A549 (cell line): ENCODE measurements around the gene POLDIP2. TPM values are rescaled to one million over a fixed set of nuclear protein-coding genes. Genes with fewer than 3 reads are reported as not detected.

Experiments
- ATAC-seq, 2 experiments: fragments of 200-7000 bp in 1 of 2; fragments of >200 bp in 1 of 2; cut with Nextera tagmentation in 1 of 2; cut with Tn5 transposase in 1 of 2; 3 replicates each; pipeline versions ENCODE4 v1.8.0 to v1.9.1; 2018 to 2020; ENCODE audit warnings: mild to moderate bottlenecking in 1 of 2, moderate library complexity in 1 of 2
- CTCF ChIA-PET: fragments of 300-600 bp; sonication (Branson Sonifier 250); formaldehyde crosslinking; extraction: SDS; loops from one replicate; lab custom pipeline; 2021; ENCODE audit warnings: antibody characterized with exemption, inconsistent platforms; lab: Yijun Ruan, JAX
- POLR2A ChIA-PET: fragments of 350-600 bp; formaldehyde crosslinking; extraction: SDS; loops from one replicate; lab custom pipeline; 2021; ENCODE audit warnings: antibody characterized with exemption, inconsistent platforms; lab: Yijun Ruan, JAX
- DNase-seq, 2 experiments: peaks; one replicate each; pipeline versions ENCODE4 v3.0.0 to v3.0.0-alpha.2; 2011 to 2016; ENCODE audit warnings: low read depth in 1 of 2, low spot score in 1 of 2
- FAIRE-seq: peaks from 2 replicates; lab custom pipeline; 2011; peaks lifted over from hg19 to GRCh38; lab: Jason Lieb, UNC
- H3K27ac ChIP-seq, 2 experiments: fragments of >200 bp; sonication (Bioruptor Twin); formaldehyde crosslinking; 3 replicates each; pipeline ENCODE4 v1.5.1; 2016 to 2017
- H3K4me1 ChIP-seq: fragments of >200 bp; sonication (Bioruptor Twin); formaldehyde crosslinking; 3 replicates; pipeline ENCODE4 v1.6.1; 2016
- H3K4me2 ChIP-seq: fragments of >200 bp; sonication (Bioruptor Twin); formaldehyde crosslinking; 3 replicates; pipeline ENCODE4 v1.6.1; 2016
- H3K4me3 ChIP-seq: fragments of >200 bp; sonication (Bioruptor Twin); formaldehyde crosslinking; 3 replicates; pipeline ENCODE4 v1.5.1; 2016
- H3K9me3 ChIP-seq: fragments of >200 bp; sonication (Bioruptor Twin); formaldehyde crosslinking; 3 replicates; pipeline ENCODE4 v1.6.1; 2016
- CHD2 ChIP-seq: fragments of 150-350 bp; IDR thresholded peaks from 2 replicates; pipeline ENCODE4 v1.6.1; 2014; ENCODE audit warnings: low read length; ENCODE audit not compliant: partially characterized antibody
- CTCF ChIP-seq: fragments of >200 bp; sonication (Bioruptor Twin); formaldehyde crosslinking; IDR thresholded peaks from 3 replicates; pipeline ENCODE4 v1.5.1; 2016
- FOSB ChIP-seq: fragments of 250-450 bp; sonication (Bioruptor Pico); IDR thresholded peaks from 2 replicates; pipeline ENCODE4 v1.5.0; 2020; ENCODE audit warnings: mild to moderate bottlenecking, moderate library complexity
- GATA3 ChIP-seq: IDR thresholded peaks from 2 replicates; pipeline ENCODE4 v1.6.1; 2012; ENCODE audit warnings: borderline replicate concordance
- HEYL ChIP-seq: fragments of 250-450 bp; sonication (Bioruptor Pico); IDR thresholded peaks from 2 replicates; pipeline ENCODE4 v1.8.0; 2021; ENCODE audit warnings: mild to moderate bottlenecking, moderate library complexity
- JUN ChIP-seq, 2 experiments: fragments of >200 bp; sonication (Bioruptor Twin); formaldehyde crosslinking; IDR thresholded peaks; 2 replicates in 1 of 2; 3 replicates in 1 of 2; pipeline ENCODE4 v1.6.1; 2016 to 2017
- MAZ ChIP-seq: fragments of 150-350 bp; IDR thresholded peaks from 2 replicates; pipeline ENCODE4 v1.6.1; 2014; ENCODE audit warnings: antibody characterized with exemption, low read depth, low read length, borderline replicate concordance
- PHF8 ChIP-seq: fragments of 200-600 bp; sonication (generic); IDR thresholded peaks from 2 replicates; pipeline ENCODE4 v1.6.1; 2016; ENCODE audit warnings: low read depth, mild to moderate bottlenecking, antibody characterized with exemption, moderate library complexity, borderline replicate concordance
- POLR2A ChIP-seq: IDR thresholded peaks from 2 replicates; pipeline ENCODE4 v1.6.1; 2012; ENCODE audit warnings: mild to moderate bottlenecking, low read length
- RARB ChIP-seq: fragments of 250-450 bp; sonication (Bioruptor Pico); IDR thresholded peaks from 2 replicates; pipeline ENCODE4 v1.8.0; 2021; ENCODE audit warnings: mild to moderate bottlenecking, moderate library complexity
- SREBF2 ChIP-seq: fragments of 450-650 bp; IDR thresholded peaks from 2 replicates; pipeline ENCODE4 v1.6.1; 2014; ENCODE audit warnings: mild to moderate bottlenecking, moderate library complexity
- USF2 ChIP-seq: fragments of 450-650 bp; IDR thresholded peaks from 2 replicates; pipeline ENCODE4 v1.6.1; 2014; ENCODE audit warnings: antibody characterized with exemption
- ZC3H11A ChIP-seq: fragments of 450-650 bp; IDR thresholded peaks from 2 replicates; pipeline ENCODE4 v1.6.1; 2014; ENCODE audit warnings: antibody characterized with exemption, mild to moderate bottlenecking
- WGBS: methylation state at CpG from one replicate; pipeline ENCODE4 v1.1.6; 2017; ENCODE audit errors: missing lambda C conversion rate; 5-methylcytosine and 5-hydroxymethylcytosine counted together
- polyA plus RNA-seq, 4 experiments: library from polyadenylated mRNA; depleted of rRNA in 3 of 4; stranded (reverse); fragments of >200 nt; fragmentation: RNase III in 1 of 4; extraction: RNeasy Plus Mini Kit Qiagen cat#74134 plus additional on column Dnase treatment in 1 of 4; gene quantifications; 2 replicates in 3 of 4; 3 replicates in 1 of 4; pipeline ENCODE4 v1.2.3, GENCODE V29; 2011 to 2017
- TF ChIP-seq, protein P1 (sequence below): IDR thresholded peaks from 2 replicates; pipeline ENCODE4 v1.6.1; 2012
- TF ChIP-seq, protein P2 (sequence below): fragments of 200-600 bp; sonication (generic); IDR thresholded peaks from 2 replicates; pipeline ENCODE4 v1.6.1; 2016; ENCODE audit warnings: antibody characterized with exemption, mild to moderate bottlenecking, moderate library complexity

Gene POLDIP2
- polyA plus RNA-seq, 2 of the 4 experiments (the other 2 are of a cell fraction): 127 to 132 TPM

GRCh38 chr17:28372203-28372944, 15.0 kb upstream of the POLDIP2 start:
- CTCF ChIA-PET: interaction anchor here (1.8 kb wide), 1 partner anchor 9 kb away, joined by 4 read pairs; no protein-coding TSS in a partner anchor
- POLR2A ChIA-PET: interaction anchor here (3.0 kb wide), 1 partner anchor 15 kb away, joined by 43 read pairs; the partner anchor contains the start of gene POLDIP2
- Histone ChIP-seq H3K9me3 (no peaks in the 10 kb centered on the region), H3K27ac (peak overlapping the region; percentile 83 to 87), H3K4me2 (peak overlapping the region; percentile 81), H3K4me1 (peaks cover 30% of the 10 kb centered on the region), H3K4me3 (peak overlapping the region; percentile 57)
- TF ChIP-seq SREBF2 (no peak), POLR2A (no peak), PHF8 (no peak), FOSB (no peak), GATA3 (no peak), CHD2 (no peak), CTCF (no peak)
- ATAC-seq (no peak), DNase-seq (no peak), FAIRE-seq (no peak)
- 92% methylated on average over 52 of the region's 53 CpGs for WGBS

DNA sequence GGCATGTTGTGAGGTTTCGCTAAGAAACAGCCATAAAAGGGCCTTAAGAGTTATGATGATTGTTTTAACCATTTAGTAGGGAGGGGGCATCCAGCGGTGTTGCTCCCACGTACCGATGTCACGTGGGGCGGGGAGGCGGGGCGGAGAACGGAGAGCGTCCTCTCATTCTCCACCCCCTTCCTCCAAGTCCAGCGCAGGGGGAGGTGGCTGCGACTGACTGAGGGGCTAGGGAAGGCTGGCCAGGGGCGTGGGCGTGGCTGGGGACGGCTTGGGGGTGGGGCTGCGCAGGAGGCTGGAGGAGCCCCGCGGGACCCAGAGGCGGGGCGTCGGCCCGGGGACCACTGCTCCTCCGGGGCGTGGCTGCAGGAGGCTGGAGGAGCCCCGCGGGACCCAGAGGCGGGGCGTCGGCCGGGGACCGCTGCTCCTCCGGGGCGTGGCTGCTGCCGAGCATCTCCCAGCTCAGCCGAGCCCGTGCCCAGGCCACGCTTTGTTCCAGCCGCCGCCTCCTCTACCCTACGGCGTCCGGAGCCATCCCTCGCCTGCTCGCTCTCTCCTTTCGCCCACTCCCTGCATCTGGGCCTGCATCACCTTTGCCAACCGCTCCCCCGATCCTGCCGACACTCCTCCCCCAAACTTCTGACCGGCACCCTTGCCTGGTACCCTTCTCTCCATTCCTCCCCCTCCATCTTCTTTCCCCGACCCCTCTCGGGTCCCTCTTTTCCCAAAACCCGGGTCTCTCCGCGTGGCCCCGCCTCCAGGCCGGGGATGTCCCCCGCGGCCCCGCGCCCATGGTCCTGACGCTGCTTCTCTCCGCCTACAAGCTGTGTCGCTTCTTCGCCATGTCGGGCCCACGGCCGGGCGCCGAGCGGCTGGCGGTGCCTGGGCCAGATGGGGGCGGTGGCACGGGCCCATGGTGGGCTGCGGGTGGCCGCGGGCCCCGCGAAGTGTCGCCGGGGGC, 14.2 kb upstream of the POLDIP2 start, which contains the start of gene SARM1:
Gene SARM1, plus strand, starts transcription at position 450 of the 958 bp plus-strand sequence. Its CDS starts 339 bp downstream, at position 789.
- FAIRE-seq: no peak
- 0 out of 2 replicates have a peak, but pooled peaks have one; percentile 26 for TF ChIP-seq MAZ
- TF ChIP-seq HEYL: no peak
- peak; percentile 38 for TF ChIP-seq POLR2A
- peak in 1 of 2 experiments; percentile 43; a peak in 2 of 5 replicates for TF ChIP-seq JUN (IDR thresholded peaks at IDR 0.05)
- no peak for TF ChIP-seq ZC3H11A
- TF ChIP-seq PHF8: 0 out of 2 replicates have a peak, but pooled peaks have one; percentile 2
- TF ChIP-seq RARB: no peak
- TF ChIP-seq USF2: peak; percentile 94
- TF ChIP-seq, protein P1, sequence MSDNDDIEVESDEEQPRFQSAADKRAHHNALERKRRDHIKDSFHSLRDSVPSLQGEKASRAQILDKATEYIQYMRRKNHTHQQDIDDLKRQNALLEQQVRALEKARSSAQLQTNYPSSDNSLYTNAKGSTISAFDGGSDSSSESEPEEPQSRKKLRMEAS: peak; percentile 65
- TF ChIP-seq, protein P2, sequence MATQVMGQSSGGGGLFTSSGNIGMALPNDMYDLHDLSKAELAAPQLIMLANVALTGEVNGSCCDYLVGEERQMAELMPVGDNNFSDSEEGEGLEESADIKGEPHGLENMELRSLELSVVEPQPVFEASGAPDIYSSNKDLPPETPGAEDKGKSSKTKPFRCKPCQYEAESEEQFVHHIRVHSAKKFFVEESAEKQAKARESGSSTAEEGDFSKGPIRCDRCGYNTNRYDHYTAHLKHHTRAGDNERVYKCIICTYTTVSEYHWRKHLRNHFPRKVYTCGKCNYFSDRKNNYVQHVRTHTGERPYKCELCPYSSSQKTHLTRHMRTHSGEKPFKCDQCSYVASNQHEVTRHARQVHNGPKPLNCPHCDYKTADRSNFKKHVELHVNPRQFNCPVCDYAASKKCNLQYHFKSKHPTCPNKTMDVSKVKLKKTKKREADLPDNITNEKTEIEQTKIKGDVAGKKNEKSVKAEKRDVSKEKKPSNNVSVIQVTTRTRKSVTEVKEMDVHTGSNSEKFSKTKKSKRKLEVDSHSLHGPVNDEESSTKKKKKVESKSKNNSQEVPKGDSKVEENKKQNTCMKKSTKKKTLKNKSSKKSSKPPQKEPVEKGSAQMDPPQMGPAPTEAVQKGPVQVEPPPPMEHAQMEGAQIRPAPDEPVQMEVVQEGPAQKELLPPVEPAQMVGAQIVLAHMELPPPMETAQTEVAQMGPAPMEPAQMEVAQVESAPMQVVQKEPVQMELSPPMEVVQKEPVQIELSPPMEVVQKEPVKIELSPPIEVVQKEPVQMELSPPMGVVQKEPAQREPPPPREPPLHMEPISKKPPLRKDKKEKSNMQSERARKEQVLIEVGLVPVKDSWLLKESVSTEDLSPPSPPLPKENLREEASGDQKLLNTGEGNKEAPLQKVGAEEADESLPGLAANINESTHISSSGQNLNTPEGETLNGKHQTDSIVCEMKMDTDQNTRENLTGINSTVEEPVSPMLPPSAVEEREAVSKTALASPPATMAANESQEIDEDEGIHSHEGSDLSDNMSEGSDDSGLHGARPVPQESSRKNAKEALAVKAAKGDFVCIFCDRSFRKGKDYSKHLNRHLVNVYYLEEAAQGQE: no peak
- TF ChIP-seq, all 56 proteins: peak for 6
- peaks cover 30% of the 10 kb centered on the region for H3K4me1 ChIP-seq
- peak within 1 kb of the TSS; percentile 83 to 87 for H3K27ac ChIP-seq
- ChIA-PET POLR2A (interaction anchor here (1.0 to 3.0 kb wide), 3 partner anchors 9 to 36 kb away, joined by 3 to 43 read pairs (median 3); partner anchors contain the start of genes POLDIP2 and TNFAIP1), CTCF (interaction anchor here (0.7 to 3.2 kb wide), 5 partner anchors 8 to 161 kb away, joined by 3 to 12 read pairs (median 3); no protein-coding TSS in a partner anchor)
- WGBS: 5% methylated on average over 37 of the region's 80 CpGs
- DNase-seq: peak; percentile 94 to 95
- H3K4me2 ChIP-seq: peak within 1 kb of the TSS; percentile 81
- H3K9me3 ChIP-seq: no peaks in the 10 kb centered on the region
- peak within 1 kb of the TSS; percentile 57 for H3K4me3 ChIP-seq
- peak; percentile 71 to 90 for ATAC-seq
